Measurements from ENCODE around the gene UNC13A.
A peak's percentile ranks its signal among the peaks of the same experiment; 100 is the strongest.
"Not testable (repeated sequence)": the region's sequence is repeated elsewhere in the genome, so short reads cannot be mapped to it uniquely, and the experiment has no call there.

The UNC13A gene

GRCh38 chr19:17562097-17562496, 126.1 kb downstream of the UNC13A start:
- no peak for DNase-seq

- no peak for DNase-seq
Observed at GRCh38 chr19:17560205-17560595, 128.0 kb downstream of the UNC13A start.

GRCh38 chr19:17557466-17557865, 130.7 kb downstream of the UNC13A start:
- DNase-seq: no peak

- no peak for DNase-seq
Observed at GRCh38 chr19:17556995-17557394, 131.2 kb downstream of the UNC13A start.

- peak; percentile 75 for DNase-seq
Observed at GRCh38 chr19:17555929-17556813, 132.0 kb downstream of the UNC13A start.

GRCh38 chr19:17555480-17555928, 132.7 kb downstream of the UNC13A start, which contains the start of gene COLGALT1:
Gene COLGALT1, plus strand, starts transcription at chr19:17555649. Its CDS starts 65 bp downstream, at chr19:17555714.
- DNase-seq: peak; percentile 100

- DNase-seq: no peak
Observed at GRCh38 chr19:17554968-17555479, 133.1 kb downstream of the UNC13A start.

- no peak for DNase-seq
Observed at GRCh38 chr19:17553256-17553655, 134.9 kb downstream of the UNC13A start.

- DNase-seq: not testable (repeated sequence)
Observed at GRCh38 chr19:17552735-17553134, 135.4 kb downstream of the UNC13A start.
